H9 (cell line): Measurements from ENCODE around the gene CHRNA9. TPM values are rescaled to one million over a fixed set of nuclear protein-coding genes. Genes with fewer than 3 reads are reported as not detected.

ENCODE experiments used
- DNase-seq: peaks from one replicate; pipeline ENCODE4 v3.0.0-alpha.2; 2017
- H2AFZ ChIP-seq: one replicate; pipeline ENCODE4 v1.6.1; 2013; ENCODE audit warnings: mild to moderate bottlenecking, low read length, control low read depth, moderate library complexity
- H2AK5ac ChIP-seq: 2 replicates; pipeline ENCODE4 v1.6.1; 2013; ENCODE audit warnings: low read length, control low read depth, mixed read lengths; ENCODE audit not compliant: insufficient read length
- H2BK120ac ChIP-seq: one replicate; pipeline ENCODE4 v1.6.1; 2013; ENCODE audit warnings: low read depth, mild to moderate bottlenecking, low read length, control low read depth, inconsistent platforms; ENCODE audit not compliant: poor library complexity, severe bottlenecking
- H2BK12ac ChIP-seq: 2 replicates; pipeline ENCODE4 v1.6.1; 2013; ENCODE audit warnings: low read length, control low read depth, mixed read lengths, low read depth; ENCODE audit not compliant: insufficient read length
- H2BK15ac ChIP-seq: 2 replicates; pipeline ENCODE4 v1.6.1; 2013; ENCODE audit warnings: low read depth, low read length, control low read depth
- H2BK20ac ChIP-seq: one replicate; pipeline ENCODE4 v1.6.1; 2013; ENCODE audit warnings: low read depth, mild to moderate bottlenecking, low read length, control low read depth, inconsistent platforms; ENCODE audit not compliant: poor library complexity, severe bottlenecking
- H2BK5ac ChIP-seq: 2 replicates; pipeline ENCODE4 v1.6.1; 2013; ENCODE audit warnings: low read length, control low read depth, mixed read lengths; ENCODE audit not compliant: insufficient read length
- H3K14ac ChIP-seq: 2 replicates; pipeline ENCODE4 v1.6.1; 2013; ENCODE audit warnings: low read length, control low read depth; ENCODE audit not compliant: insufficient read depth
- H3K18ac ChIP-seq: 2 replicates; pipeline ENCODE4 v1.6.1; 2013; ENCODE audit warnings: low read depth, mild to moderate bottlenecking, mixed read lengths, low read length, control low read depth; ENCODE audit not compliant: insufficient read length
- H3K23ac ChIP-seq: 2 replicates; pipeline ENCODE4 v1.6.1; 2013; ENCODE audit warnings: low read length, control low read depth, mixed read lengths, low read depth; ENCODE audit not compliant: insufficient read length
- H3K23me2 ChIP-seq: 2 replicates; pipeline ENCODE4 v1.6.1; 2013; ENCODE audit warnings: low read depth, mild to moderate bottlenecking, mixed read lengths, low read length, control low read depth; ENCODE audit not compliant: insufficient read length, poor library complexity, severe bottlenecking
- H3K27ac ChIP-seq: 2 replicates; pipeline ENCODE4 v1.5.1; 2013; ENCODE audit warnings: low read length, control low read depth, mixed read lengths, low read depth; ENCODE audit not compliant: insufficient read length
- H3K27me3 ChIP-seq: 2 replicates; pipeline ENCODE4 v1.6.1; 2013; ENCODE audit warnings: low read length, control low read depth, inconsistent platforms; ENCODE audit not compliant: insufficient read depth
- H3K4ac ChIP-seq: 2 replicates; pipeline ENCODE4 v1.6.1; 2013; ENCODE audit warnings: low read depth, mild to moderate bottlenecking, control low read depth, inconsistent platforms, low read length, moderate library complexity
- H3K4me1 ChIP-seq: 2 replicates; pipeline ENCODE4 v1.6.1; 2013; ENCODE audit warnings: low read length, control low read depth, inconsistent platforms; ENCODE audit not compliant: insufficient read depth
- H3K4me2 ChIP-seq: 2 replicates; pipeline ENCODE4 v1.6.1; 2013; ENCODE audit warnings: low read length, control low read depth, mixed read lengths; ENCODE audit not compliant: insufficient read length, insufficient read depth
- H3K56ac ChIP-seq: 2 replicates; pipeline ENCODE4 v1.6.1; 2013; ENCODE audit warnings: low read depth, mild to moderate bottlenecking, mixed read lengths, low read length, control low read depth; ENCODE audit not compliant: insufficient read length
- H3K79me1 ChIP-seq: 2 replicates; pipeline ENCODE4 v1.6.1; 2013; ENCODE audit warnings: low read depth, mild to moderate bottlenecking, moderate library complexity, low read length, control low read depth, inconsistent platforms; ENCODE audit not compliant: insufficient read depth, poor library complexity, severe bottlenecking
- H3K79me2 ChIP-seq: 2 replicates; pipeline ENCODE4 v1.6.1; 2013; ENCODE audit warnings: low read length, control low read depth, inconsistent platforms; ENCODE audit not compliant: insufficient read depth
- H3K9ac ChIP-seq: 2 replicates; pipeline ENCODE4 v1.6.1; 2013; ENCODE audit warnings: low read length, control low read depth, mixed read lengths; ENCODE audit not compliant: insufficient read length; ENCODE audit errors: extremely low read depth
- H3K9me3 ChIP-seq: one replicate; pipeline ENCODE4 v1.6.1; 2013; ENCODE audit warnings: low read depth, low read length, inconsistent platforms; ENCODE audit not compliant: control insufficient read depth
- H3T11ph ChIP-seq: one replicate; pipeline ENCODE4 v1.6.1; 2013; ENCODE audit warnings: mild to moderate bottlenecking, low read length, control low read depth, inconsistent platforms
- H4K20me1 ChIP-seq: one replicate; pipeline ENCODE4 v1.6.1; 2013; ENCODE audit not compliant: control insufficient read depth, insufficient read length, insufficient read depth
- H4K5ac ChIP-seq: 2 replicates; pipeline ENCODE4 v1.6.1; 2013; ENCODE audit warnings: low read depth, mild to moderate bottlenecking, mixed read lengths, low read length, control low read depth; ENCODE audit not compliant: insufficient read length
- H4K8ac ChIP-seq: replicated peaks from 2 replicates; pipeline ENCODE4 v1.6.1; 2013; ENCODE audit warnings: low read length, control low read depth, mixed read lengths, low read depth; ENCODE audit not compliant: insufficient read length
- H4K91ac ChIP-seq: 2 replicates; pipeline ENCODE4 v1.6.1; 2013; ENCODE audit warnings: low read depth, mild to moderate bottlenecking, moderate library complexity, mixed read lengths, low read length, control low read depth; ENCODE audit not compliant: insufficient read length
- H3K27ac Mint-ChIP-seq, 3 experiments: 2 replicates in 2 of 3; 3 replicates in 1 of 3; pipeline ENCODE4 v1.8.0; 2020 to 2021; ENCODE audit warnings: mixed read lengths in 3 of 3, mild to moderate bottlenecking in 1 of 3, moderate library complexity in 1 of 3
- H3K27me3 Mint-ChIP-seq: 2 replicates; pipeline ENCODE4 v1.8.0; 2021; ENCODE audit warnings: low read depth, mild to moderate bottlenecking, moderate library complexity, mixed read lengths
- H3K36me3 Mint-ChIP-seq, 3 experiments: 2 replicates in 2 of 3; 3 replicates in 1 of 3; pipeline ENCODE4 v1.8.0; 2020 to 2021; ENCODE audit warnings: low read depth in 3 of 3, mixed read lengths in 3 of 3; ENCODE audit not compliant: insufficient read depth in 1 of 3
- H3K4me1 Mint-ChIP-seq, 2 experiments: 2 replicates each; pipeline ENCODE4 v1.8.0; 2020; ENCODE audit warnings: mixed read lengths in 2 of 2
- H3K4me3 Mint-ChIP-seq, 2 experiments: 2 replicates in 1 of 2; 3 replicates in 1 of 2; pipeline ENCODE4 v1.8.0; 2020 to 2021; ENCODE audit warnings: mild to moderate bottlenecking in 2 of 2, mixed read lengths in 2 of 2, moderate library complexity in 1 of 2
- H3K9me3 Mint-ChIP-seq, 2 experiments: 2 replicates in 1 of 2; 3 replicates in 1 of 2; pipeline ENCODE4 v1.8.0; 2020; ENCODE audit warnings: mild to moderate bottlenecking in 2 of 2, mixed read lengths in 2 of 2, moderate library complexity in 1 of 2
- WGBS: extraction: QIAGEN DNeasy Blood & Tissue Kit; methylation state at CpG from one replicate; pipeline ENCODE4 v1.1.7; 2013; ENCODE audit warnings: missing lambda C conversion rate, low lambda C conversion rate, mixed read lengths; ENCODE audit not compliant: insufficient read length; ENCODE audit errors: extremely low coverage; 5-methylcytosine and 5-hydroxymethylcytosine counted together
- total RNA-seq: library from RNA; stranded (reverse); gene quantifications from 2 replicates; pipeline ENCODE4 v1.2.1, GENCODE V29; 2021
- TF ChIP-seq, protein P1 (sequence below): fragments of 200-600 bp; sonication (generic); conservative IDR thresholded peaks from 3 replicates; pipeline ENCODE4 v1.8.0; 2021; ENCODE audit warnings: antibody characterized with exemption, mild to moderate bottlenecking

Gene CHRNA9
- total RNA-seq, 1 experiment from 2014 or later = 1.2 TPM

- H4K5ac ChIP-seq = no peak overlapping the region
- no peak overlapping the region for H3T11ph ChIP-seq
- no peaks in the 10 kb centered on the region; a peak in 1 of 5 replicates for H3K9me3 Mint-ChIP-seq
- peaks cover 3% of the 10 kb centered on the region; the same call in 1 of the 2 replicates for H3K27me3 Mint-ChIP-seq
- no peak overlapping the region for H4K8ac ChIP-seq
- TF ChIP-seq, protein P1, sequence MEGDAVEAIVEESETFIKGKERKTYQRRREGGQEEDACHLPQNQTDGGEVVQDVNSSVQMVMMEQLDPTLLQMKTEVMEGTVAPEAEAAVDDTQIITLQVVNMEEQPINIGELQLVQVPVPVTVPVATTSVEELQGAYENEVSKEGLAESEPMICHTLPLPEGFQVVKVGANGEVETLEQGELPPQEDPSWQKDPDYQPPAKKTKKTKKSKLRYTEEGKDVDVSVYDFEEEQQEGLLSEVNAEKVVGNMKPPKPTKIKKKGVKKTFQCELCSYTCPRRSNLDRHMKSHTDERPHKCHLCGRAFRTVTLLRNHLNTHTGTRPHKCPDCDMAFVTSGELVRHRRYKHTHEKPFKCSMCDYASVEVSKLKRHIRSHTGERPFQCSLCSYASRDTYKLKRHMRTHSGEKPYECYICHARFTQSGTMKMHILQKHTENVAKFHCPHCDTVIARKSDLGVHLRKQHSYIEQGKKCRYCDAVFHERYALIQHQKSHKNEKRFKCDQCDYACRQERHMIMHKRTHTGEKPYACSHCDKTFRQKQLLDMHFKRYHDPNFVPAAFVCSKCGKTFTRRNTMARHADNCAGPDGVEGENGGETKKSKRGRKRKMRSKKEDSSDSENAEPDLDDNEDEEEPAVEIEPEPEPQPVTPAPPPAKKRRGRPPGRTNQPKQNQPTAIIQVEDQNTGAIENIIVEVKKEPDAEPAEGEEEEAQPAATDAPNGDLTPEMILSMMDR = no peak
- no peak overlapping the region for H2BK120ac ChIP-seq
- H3K4ac ChIP-seq = no peak overlapping the region
- no peaks in the 10 kb centered on the region; the same call in 1 of the 2 replicates for H3K4me1 ChIP-seq
- no peak overlapping the region for H3K14ac ChIP-seq
- H3K36me3 Mint-ChIP-seq = no peaks in the 10 kb centered on the region
- H3K18ac ChIP-seq = no peak overlapping the region
- no peak overlapping the region for H2BK12ac ChIP-seq
- no peak overlapping the region for H3K23ac ChIP-seq
- H4K91ac ChIP-seq = no peak overlapping the region
- peaks cover 31 to 33% of the 10 kb centered on the region in 2 experiments for H3K4me1 Mint-ChIP-seq
- no peak overlapping the region for H3K9ac ChIP-seq
- H3K4me2 ChIP-seq = no peak overlapping the region
- H4K20me1 ChIP-seq = no peaks in the 10 kb centered on the region
- no peaks in the 10 kb centered on the region for H3K79me1 ChIP-seq
- H2AFZ ChIP-seq = no peak overlapping the region
- H2BK20ac ChIP-seq = no peak overlapping the region
- H3K4me3 Mint-ChIP-seq = no peak overlapping the region
- no peak overlapping the region for H2BK15ac ChIP-seq
- H3K79me2 ChIP-seq = no peaks in the 10 kb centered on the region
- WGBS = no CpG with 5 or more reads among the region's 5 CpGs
- DNase-seq = no peak
- no peak overlapping the region for H2AK5ac ChIP-seq
- H3K27me3 ChIP-seq = no peaks in the 10 kb centered on the region
- no peak overlapping the region for H3K27ac Mint-ChIP-seq
- no peaks in the 10 kb centered on the region for H3K23me2 ChIP-seq
- H2BK5ac ChIP-seq = no peak overlapping the region
- H3K9me3 ChIP-seq = no peaks in the 10 kb centered on the region
- no peak overlapping the region for H3K56ac ChIP-seq
- H3K27ac ChIP-seq = no peak overlapping the region
These were observed 20.2 kb upstream of the CHRNA9 start for GRCh38 chr4:40314951-40315350.
